Prostate gland (tissue), 2 donors: ENCODE measurements around the gene NEO1.

Experiments
- POLR2AphosphoS5 ChIP-seq: sonication (generic); formaldehyde crosslinking; IDR thresholded peaks from one replicate; pipeline ENCODE4 v1.6.1; 2017; ENCODE audit warnings: antibody characterized with exemption
- TF ChIP-seq, protein P1 (sequence below), 4 experiments: fragments of 200-600 bp in 2 of 4; fragments of 450-650 bp in 2 of 4; sonication (generic) in 2 of 4; IDR thresholded peaks; 1 replicate in 3 of 4; 2 replicates in 1 of 4; pipeline ENCODE4 v1.5.1; 2016 to 2019; ENCODE audit warnings: antibody characterized with exemption in 4 of 4, mild to moderate bottlenecking in 2 of 4, moderate library complexity in 2 of 4

DNA sequence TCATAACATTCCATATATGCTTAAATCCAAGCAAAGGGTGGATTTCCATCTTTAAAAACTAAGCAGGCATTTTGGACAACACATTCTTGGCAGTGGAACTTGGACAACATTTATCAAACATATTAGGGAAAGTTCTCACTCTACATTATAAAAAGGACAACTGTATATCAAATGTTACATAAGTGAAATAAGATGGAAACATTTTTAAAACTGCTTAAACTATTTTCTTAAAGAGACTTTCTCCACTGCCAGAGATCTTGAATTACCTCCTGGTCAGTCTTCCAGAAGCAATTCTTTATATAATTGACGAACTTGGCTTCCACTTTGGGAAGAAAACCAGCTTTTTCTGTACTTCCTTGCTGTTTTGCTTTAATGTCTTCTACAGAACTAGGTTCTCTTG, 109.3 kb downstream of the NEO1 start:
- TF ChIP-seq, protein P1, sequence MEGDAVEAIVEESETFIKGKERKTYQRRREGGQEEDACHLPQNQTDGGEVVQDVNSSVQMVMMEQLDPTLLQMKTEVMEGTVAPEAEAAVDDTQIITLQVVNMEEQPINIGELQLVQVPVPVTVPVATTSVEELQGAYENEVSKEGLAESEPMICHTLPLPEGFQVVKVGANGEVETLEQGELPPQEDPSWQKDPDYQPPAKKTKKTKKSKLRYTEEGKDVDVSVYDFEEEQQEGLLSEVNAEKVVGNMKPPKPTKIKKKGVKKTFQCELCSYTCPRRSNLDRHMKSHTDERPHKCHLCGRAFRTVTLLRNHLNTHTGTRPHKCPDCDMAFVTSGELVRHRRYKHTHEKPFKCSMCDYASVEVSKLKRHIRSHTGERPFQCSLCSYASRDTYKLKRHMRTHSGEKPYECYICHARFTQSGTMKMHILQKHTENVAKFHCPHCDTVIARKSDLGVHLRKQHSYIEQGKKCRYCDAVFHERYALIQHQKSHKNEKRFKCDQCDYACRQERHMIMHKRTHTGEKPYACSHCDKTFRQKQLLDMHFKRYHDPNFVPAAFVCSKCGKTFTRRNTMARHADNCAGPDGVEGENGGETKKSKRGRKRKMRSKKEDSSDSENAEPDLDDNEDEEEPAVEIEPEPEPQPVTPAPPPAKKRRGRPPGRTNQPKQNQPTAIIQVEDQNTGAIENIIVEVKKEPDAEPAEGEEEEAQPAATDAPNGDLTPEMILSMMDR (IDR thresholded peaks at IDR 0.05) = no peak
- TF ChIP-seq POLR2AphosphoS5 = no peak
